Measurements from ENCODE around the gene LAPTM5. TPM values are rescaled to one million over a fixed set of nuclear protein-coding genes. Genes with fewer than 3 reads are reported as not detected.

The LAPTM5 gene
- total RNA-seq, 1 experiment from 2014 or later: not detected

- intact Hi-C loops (cut with micrococcal nuclease; ENCODE audit: unreplicated experiment): loop anchor here (5.0 kb wide), 1 partner anchor 52 kb away; no protein-coding TSS in a partner anchor
- no peak overlapping the region for H3K27ac Mint-ChIP-seq (ENCODE audit: unreplicated experiment)
- no peak for TF ChIP-seq CTCF (IDR thresholded peaks at IDR 0.05; ENCODE audit: unreplicated experiment)
- H3K4me3 Mint-ChIP-seq (ENCODE audit: low read depth, unreplicated experiment): no peak overlapping the region
- no peaks in the 10 kb centered on the region for H3K36me3 Mint-ChIP-seq (ENCODE audit: insufficient read depth, unreplicated experiment)
- no peaks in the 10 kb centered on the region for H3K9me3 Mint-ChIP-seq (ENCODE audit: low read depth, unreplicated experiment)
- BruUV-seq (replicated peaks): no TSS peak
- CTCF ChIA-PET: interaction anchor here (1.7 to 3.4 kb wide), 3 partner anchors 12 to 106 kb away, joined by 6 to 10 read pairs (median 7); no protein-coding TSS in a partner anchor
- no peak for DNase-seq
- H3K27me3 Mint-ChIP-seq (ENCODE audit: unreplicated experiment): peaks cover 26% of the 10 kb centered on the region
- H3K4me1 Mint-ChIP-seq (ENCODE audit: low read depth, unreplicated experiment): peaks cover 8% of the 10 kb centered on the region
These were observed 47.2 kb upstream of the LAPTM5 start for GRCh38 chr1:30804822-30805221.

GRCh38 chr1:30804352-30804751 is 46.8 kb upstream of the LAPTM5 start:
- no peaks in the 10 kb centered on the region for H3K9me3 Mint-ChIP-seq (ENCODE audit: low read depth, unreplicated experiment)
- no peak overlapping the region for H3K4me3 Mint-ChIP-seq (ENCODE audit: low read depth, unreplicated experiment)
- intact Hi-C loops (cut with micrococcal nuclease; ENCODE audit: unreplicated experiment): loop anchor here (5.0 kb wide), 1 partner anchor 53 kb away; no protein-coding TSS in a partner anchor
- no peaks in the 10 kb centered on the region for H3K36me3 Mint-ChIP-seq (ENCODE audit: insufficient read depth, unreplicated experiment)
- H3K27me3 Mint-ChIP-seq (ENCODE audit: unreplicated experiment): peaks cover 26% of the 10 kb centered on the region
- BruUV-seq (replicated peaks): no TSS peak
- CTCF ChIA-PET: interaction anchor here (0.6 to 3.8 kb wide), 5 partner anchors 12 to 121 kb away, joined by 3 to 71 read pairs (median 7); no protein-coding TSS in a partner anchor
- no peak overlapping the region for H3K27ac Mint-ChIP-seq (ENCODE audit: unreplicated experiment)
- DNase-seq: no peak
- no peak for TF ChIP-seq CTCF (IDR thresholded peaks at IDR 0.05; ENCODE audit: unreplicated experiment)
- H3K4me1 Mint-ChIP-seq (ENCODE audit: low read depth, unreplicated experiment): peaks cover 8% of the 10 kb centered on the region

- TF ChIP-seq CTCF (IDR thresholded peaks at IDR 0.05; ENCODE audit: unreplicated experiment): no peak
- Mint-ChIP-seq H3K27ac (ENCODE audit: unreplicated experiment) (no peak overlapping the region), H3K4me1 (ENCODE audit: low read depth, unreplicated experiment) (peaks cover 10% of the 10 kb centered on the region), H3K27me3 (ENCODE audit: unreplicated experiment) (peaks cover 26% of the 10 kb centered on the region), H3K4me3 (ENCODE audit: low read depth, unreplicated experiment) (no peak overlapping the region), H3K9me3 (ENCODE audit: low read depth, unreplicated experiment) (no peaks in the 10 kb centered on the region), H3K36me3 (ENCODE audit: insufficient read depth, unreplicated experiment) (no peaks in the 10 kb centered on the region)
- no TSS peak for BruUV-seq (replicated peaks)
- no peak for DNase-seq
- CTCF ChIA-PET: interaction anchor here (1.1 to 3.8 kb wide), 4 partner anchors 13 to 107 kb away, joined by 5 to 71 read pairs (median 6); no protein-coding TSS in a partner anchor
- intact Hi-C loops (cut with micrococcal nuclease; ENCODE audit: unreplicated experiment): loop anchor here (5.0 kb wide), 1 partner anchor 54 kb away; no protein-coding TSS in a partner anchor
These were observed 46.0 kb upstream of the LAPTM5 start for GRCh38 chr1:30803562-30803961.

- CTCF ChIA-PET: interaction anchor here (1.0 to 3.8 kb wide), 6 partner anchors 9 to 112 kb away, joined by 4 to 71 read pairs (median 6); no protein-coding TSS in a partner anchor
- Mint-ChIP-seq H3K27me3 (ENCODE audit: unreplicated experiment) (peaks cover 26% of the 10 kb centered on the region), H3K27ac (ENCODE audit: unreplicated experiment) (no peak overlapping the region), H3K36me3 (ENCODE audit: insufficient read depth, unreplicated experiment) (no peaks in the 10 kb centered on the region), H3K9me3 (ENCODE audit: low read depth, unreplicated experiment) (no peaks in the 10 kb centered on the region), H3K4me3 (ENCODE audit: low read depth, unreplicated experiment) (no peak overlapping the region), H3K4me1 (ENCODE audit: low read depth, unreplicated experiment) (peaks cover 19% of the 10 kb centered on the region)
- TF ChIP-seq CTCF (IDR thresholded peaks at IDR 0.05; ENCODE audit: unreplicated experiment): peak; percentile 97
- DNase-seq: peak; percentile 87
- intact Hi-C loops (cut with micrococcal nuclease; ENCODE audit: unreplicated experiment): loop anchor here (1.0 to 5.0 kb wide), 2 partner anchors 56 to 110 kb away; no protein-coding TSS in a partner anchor
- BruUV-seq (replicated peaks): no TSS peak
These were observed 44.2 kb upstream of the LAPTM5 start for GRCh38 chr1:30801771-30802198.
